IgD-negative memory B cell (primary cell): ENCODE data around the gene ACSBG1. TPM values are rescaled to one million over a fixed set of nuclear protein-coding genes. Genes with fewer than 3 reads are reported as not detected.

Experiments used
- H3K27ac Mint-ChIP-seq, 3 donors: one replicate each; pipeline ENCODE4 v1.8.0; 2020 to 2022; ENCODE audit warnings: mild to moderate bottlenecking in 3 of 3, mixed read lengths in 3 of 3, moderate library complexity in 1 of 3
- H3K27me3 Mint-ChIP-seq: one replicate; pipeline ENCODE4 v1.8.0; 2021; ENCODE audit warnings: mixed read lengths
- H3K36me3 Mint-ChIP-seq: one replicate; pipeline ENCODE4 v1.8.0; 2020; ENCODE audit warnings: mild to moderate bottlenecking, mixed read lengths
- H3K4me1 Mint-ChIP-seq, 3 donors: one replicate each; pipeline ENCODE4 v1.8.0; 2020 to 2022; ENCODE audit warnings: mixed read lengths in 3 of 3, mild to moderate bottlenecking in 1 of 3
- H3K4me3 Mint-ChIP-seq, 4 donors: one replicate each; pipeline ENCODE4 v1.8.0; 2020 to 2022; ENCODE audit warnings: mild to moderate bottlenecking in 4 of 4, mixed read lengths in 4 of 4, moderate library complexity in 3 of 4
- H3K9me3 Mint-ChIP-seq, 3 donors: one replicate each; pipeline ENCODE4 v1.8.0; 2020 to 2021; ENCODE audit warnings: mixed read lengths in 3 of 3, mild to moderate bottlenecking in 1 of 3
- polyA plus RNA-seq: library from polyadenylated mRNA; unstranded; fragments of 300-500 nt; fragmentation: Illumina TruSeq; gene quantifications from one replicate; pipeline ENCODE4 v1.2.3, GENCODE V29; 2021

ACSBG1 gene
- polyA plus RNA-seq, 1 donor from 2014 or later, result not detected

GRCh38 chr15:78241017-78241416, 6.7 kb upstream of the ACSBG1 start:
- Mint-ChIP-seq H3K9me3 (no peaks in the 10 kb centered on the region), H3K27me3 (peaks cover 4% of the 10 kb centered on the region), H3K36me3 (no peaks in the 10 kb centered on the region), H3K4me3 (no peak overlapping the region), H3K27ac (no peak overlapping the region), H3K4me1 (peaks cover 0 to 2% (median 0%) of the 10 kb centered on the region in 3 donors)

GRCh38 chr15:78239811-78240210, 5.4 kb upstream of the ACSBG1 start:
- Mint-ChIP-seq H3K36me3 (no peaks in the 10 kb centered on the region), H3K9me3 (no peaks in the 10 kb centered on the region), H3K27me3 (peaks cover 6% of the 10 kb centered on the region), H3K27ac (no peak overlapping the region), H3K4me1 (peaks cover 0 to 2% (median 0%) of the 10 kb centered on the region in 3 donors), H3K4me3 (no peak overlapping the region)

- H3K4me1 Mint-ChIP-seq, result peaks cover 0 to 2% (median 0%) of the 10 kb centered on the region in 3 donors
- peaks cover 10% of the 10 kb centered on the region for H3K27me3 Mint-ChIP-seq
- H3K27ac Mint-ChIP-seq, result no peak overlapping the region
These were observed 2.8 kb upstream of the ACSBG1 start for GRCh38 chr15:78237146-78237545.

GRCh38 chr15:78236491-78236890, 2.1 kb upstream of the ACSBG1 start:
- Mint-ChIP-seq H3K4me1 (peaks cover 0 to 2% (median 0%) of the 10 kb centered on the region in 3 donors), H3K4me3 (no peak overlapping the region), H3K9me3 (no peaks in the 10 kb centered on the region), H3K27ac (peak overlapping the region in 1 of 3 donors; percentile 42), H3K36me3 (no peaks in the 10 kb centered on the region), H3K27me3 (peaks cover 8% of the 10 kb centered on the region)

More at GRCh38 chr15:78237146-78237545, 2.8 kb upstream of the ACSBG1 start:
- Mint-ChIP-seq H3K4me3 (no peak overlapping the region), H3K9me3 (no peaks in the 10 kb centered on the region), H3K36me3 (no peaks in the 10 kb centered on the region)

- H3K4me3 Mint-ChIP-seq, result no peak overlapping the region
- H3K27ac Mint-ChIP-seq, result no peak overlapping the region
These were observed 869 bp downstream of the ACSBG1 start for GRCh38 chr15:78233496-78233895.

GRCh38 chr15:78232951-78233350, 1.4 kb downstream of the ACSBG1 start:
- Mint-ChIP-seq H3K9me3 (no peaks in the 10 kb centered on the region), H3K4me3 (no peak overlapping the region), H3K36me3 (no peaks in the 10 kb centered on the region), H3K27ac (no peak overlapping the region), H3K4me1 (no peaks in the 10 kb centered on the region), H3K27me3 (peaks cover 8% of the 10 kb centered on the region)

More at GRCh38 chr15:78233496-78233895, 869 bp downstream of the ACSBG1 start:
- no peaks in the 10 kb centered on the region for H3K4me1 Mint-ChIP-seq
- peaks cover 8% of the 10 kb centered on the region for H3K27me3 Mint-ChIP-seq
- H3K36me3 Mint-ChIP-seq, result no peaks in the 10 kb centered on the region
- H3K9me3 Mint-ChIP-seq, result no peaks in the 10 kb centered on the region

- Mint-ChIP-seq H3K36me3 (peaks cover under 1% of the 10 kb centered on the region), H3K4me1 (peaks cover 0 to 2% (median under 1%) of the 10 kb centered on the region in 3 donors), H3K27me3 (peaks cover 6% of the 10 kb centered on the region), H3K9me3 (no peaks in the 10 kb centered on the region), H3K4me3 (no peak overlapping the region), H3K27ac (no peak overlapping the region)
These were observed 4.6 kb downstream of the ACSBG1 start for GRCh38 chr15:78229431-78230406.

GRCh38 chr15:78228356-78228996, 5.9 kb downstream of the ACSBG1 start:
- H3K27me3 Mint-ChIP-seq, result peaks cover 3% of the 10 kb centered on the region
- H3K4me1 Mint-ChIP-seq, result peaks cover 0 to 2% (median 2%) of the 10 kb centered on the region in 3 donors
- no peaks in the 10 kb centered on the region for H3K9me3 Mint-ChIP-seq
- no peak overlapping the region for H3K27ac Mint-ChIP-seq
- H3K36me3 Mint-ChIP-seq, result peaks cover 3% of the 10 kb centered on the region
- no peak overlapping the region for H3K4me3 Mint-ChIP-seq

- Mint-ChIP-seq H3K36me3 (peaks cover 3% of the 10 kb centered on the region), H3K27me3 (no peaks in the 10 kb centered on the region), H3K9me3 (no peaks in the 10 kb centered on the region), H3K27ac (no peak overlapping the region), H3K4me3 (no peak overlapping the region), H3K4me1 (peaks cover 0 to 2% (median 2%) of the 10 kb centered on the region in 3 donors)
These were observed 8.4 kb downstream of the ACSBG1 start for GRCh38 chr15:78225783-78226541.

- H3K27ac Mint-ChIP-seq, result no peak overlapping the region
- H3K4me1 Mint-ChIP-seq, result peaks cover 0 to 2% (median 2%) of the 10 kb centered on the region in 3 donors
- H3K4me3 Mint-ChIP-seq, result no peak overlapping the region
- H3K9me3 Mint-ChIP-seq, result no peaks in the 10 kb centered on the region
- no peaks in the 10 kb centered on the region for H3K27me3 Mint-ChIP-seq
- peaks cover 3% of the 10 kb centered on the region for H3K36me3 Mint-ChIP-seq
These were observed 10.3 kb downstream of the ACSBG1 start for GRCh38 chr15:78224023-78224411.

- peaks cover 3% of the 10 kb centered on the region for H3K36me3 Mint-ChIP-seq
- H3K27ac Mint-ChIP-seq, result no peak overlapping the region
- H3K27me3 Mint-ChIP-seq, result no peaks in the 10 kb centered on the region
- no peak overlapping the region for H3K4me3 Mint-ChIP-seq
- no peaks in the 10 kb centered on the region for H3K9me3 Mint-ChIP-seq
- H3K4me1 Mint-ChIP-seq, result peaks cover 0 to 2% (median 2%) of the 10 kb centered on the region in 3 donors
These were observed 10.9 kb downstream of the ACSBG1 start for GRCh38 chr15:78223396-78224022.

- Mint-ChIP-seq H3K4me1 (peaks cover 0 to 2% (median 2%) of the 10 kb centered on the region in 3 donors), H3K36me3 (peaks cover 5% of the 10 kb centered on the region), H3K27ac (no peak overlapping the region), H3K4me3 (no peak overlapping the region), H3K27me3 (no peaks in the 10 kb centered on the region), H3K9me3 (no peaks in the 10 kb centered on the region)
These were observed 11.5 kb downstream of the ACSBG1 start for GRCh38 chr15:78222745-78223395.

GRCh38 chr15:78220713-78221112, 13.7 kb downstream of the ACSBG1 start:
- H3K36me3 Mint-ChIP-seq, result peaks cover 5% of the 10 kb centered on the region
- H3K27me3 Mint-ChIP-seq, result no peaks in the 10 kb centered on the region
- no peak overlapping the region for H3K4me3 Mint-ChIP-seq
- no peak overlapping the region for H3K27ac Mint-ChIP-seq
- H3K4me1 Mint-ChIP-seq, result peaks cover 0 to 2% (median under 1%) of the 10 kb centered on the region in 3 donors
- H3K9me3 Mint-ChIP-seq, result no peaks in the 10 kb centered on the region
